ENCODE results near the gene FJX1. TPM values are rescaled to one million over a fixed set of nuclear protein-coding genes. Genes with fewer than 3 reads are reported as not detected.
A peak's percentile ranks its signal among the peaks of the same experiment; 100 is the strongest.

FJX1 gene
- polyA plus RNA-seq, 1 donor from 2014 or later = not detected

DNA sequence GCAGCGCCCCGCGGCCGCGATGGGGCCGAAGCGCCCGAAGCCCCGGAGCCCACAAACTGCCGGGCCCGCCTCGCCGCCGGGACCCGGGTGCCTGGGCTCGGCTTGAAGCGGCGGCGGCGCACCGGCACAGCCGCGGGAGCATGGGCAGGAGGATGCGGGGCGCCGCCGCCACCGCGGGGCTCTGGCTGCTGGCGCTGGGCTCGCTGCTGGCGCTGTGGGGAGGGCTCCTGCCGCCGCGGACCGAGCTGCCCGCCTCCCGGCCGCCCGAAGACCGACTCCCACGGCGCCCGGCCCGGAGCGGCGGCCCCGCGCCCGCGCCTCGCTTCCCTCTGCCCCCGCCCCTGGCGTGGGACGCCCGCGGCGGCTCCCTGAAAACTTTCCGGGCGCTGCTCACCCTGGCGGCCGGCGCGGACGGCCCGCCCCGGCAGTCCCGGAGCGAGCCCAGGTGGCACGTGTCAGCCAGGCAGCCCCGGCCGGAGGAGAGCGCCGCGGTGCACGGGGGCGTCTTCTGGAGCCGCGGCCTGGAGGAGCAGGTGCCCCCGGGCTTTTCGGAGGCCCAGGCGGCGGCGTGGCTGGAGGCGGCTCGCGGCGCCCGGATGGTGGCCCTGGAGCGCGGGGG lies 346 bp downstream of the FJX1 start:
- H3K4me3 Mint-ChIP-seq = peak overlapping the region in 2 of 4 donors; percentile 60 to 82
- peaks cover 6 to 12% (median 10%) of the 10 kb centered on the region in 3 donors for H3K4me1 Mint-ChIP-seq
- no peak overlapping the region for H3K27ac Mint-ChIP-seq
- H3K9me3 Mint-ChIP-seq = no peaks in the 10 kb centered on the region
- H3K27me3 Mint-ChIP-seq = peaks cover 40% of the 10 kb centered on the region
- no peaks in the 10 kb centered on the region for H3K36me3 Mint-ChIP-seq

DNA sequence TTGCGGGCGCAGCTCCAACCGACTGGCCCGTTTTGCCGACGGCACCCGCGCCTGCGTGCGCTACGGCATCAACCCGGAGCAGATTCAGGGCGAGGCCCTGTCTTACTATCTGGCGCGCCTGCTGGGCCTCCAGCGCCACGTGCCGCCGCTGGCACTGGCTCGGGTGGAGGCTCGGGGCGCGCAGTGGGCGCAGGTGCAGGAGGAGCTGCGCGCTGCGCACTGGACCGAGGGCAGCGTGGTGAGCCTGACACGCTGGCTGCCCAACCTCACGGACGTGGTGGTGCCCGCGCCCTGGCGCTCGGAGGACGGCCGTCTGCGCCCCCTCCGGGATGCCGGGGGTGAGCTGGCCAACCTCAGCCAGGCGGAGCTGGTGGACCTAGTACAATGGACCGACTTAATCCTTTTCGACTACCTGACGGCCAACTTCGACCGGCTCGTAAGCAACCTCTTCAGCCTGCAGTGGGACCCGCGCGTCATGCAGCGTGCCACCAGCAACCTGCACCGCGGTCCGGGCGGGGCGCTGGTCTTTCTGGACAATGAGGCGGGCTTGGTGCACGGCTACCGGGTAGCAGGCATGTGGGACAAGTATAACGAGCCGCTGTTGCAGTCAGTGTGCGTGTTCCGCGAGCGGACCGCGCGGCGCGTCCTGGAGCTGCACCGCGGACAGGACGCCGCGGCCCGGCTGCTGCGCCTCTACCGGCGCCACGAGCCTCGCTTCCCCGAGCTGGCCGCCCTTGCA lies 1.0 kb downstream of the FJX1 start:
- Mint-ChIP-seq H3K27ac (no peak overlapping the region), H3K4me1 (peaks cover 6 to 12% (median 10%) of the 10 kb centered on the region in 3 donors), H3K9me3 (no peaks in the 10 kb centered on the region), H3K4me3 (peak overlapping the region; percentile 60 to 82 (median 78)), H3K27me3 (peaks cover 44% of the 10 kb centered on the region), H3K36me3 (no peaks in the 10 kb centered on the region)

DNA sequence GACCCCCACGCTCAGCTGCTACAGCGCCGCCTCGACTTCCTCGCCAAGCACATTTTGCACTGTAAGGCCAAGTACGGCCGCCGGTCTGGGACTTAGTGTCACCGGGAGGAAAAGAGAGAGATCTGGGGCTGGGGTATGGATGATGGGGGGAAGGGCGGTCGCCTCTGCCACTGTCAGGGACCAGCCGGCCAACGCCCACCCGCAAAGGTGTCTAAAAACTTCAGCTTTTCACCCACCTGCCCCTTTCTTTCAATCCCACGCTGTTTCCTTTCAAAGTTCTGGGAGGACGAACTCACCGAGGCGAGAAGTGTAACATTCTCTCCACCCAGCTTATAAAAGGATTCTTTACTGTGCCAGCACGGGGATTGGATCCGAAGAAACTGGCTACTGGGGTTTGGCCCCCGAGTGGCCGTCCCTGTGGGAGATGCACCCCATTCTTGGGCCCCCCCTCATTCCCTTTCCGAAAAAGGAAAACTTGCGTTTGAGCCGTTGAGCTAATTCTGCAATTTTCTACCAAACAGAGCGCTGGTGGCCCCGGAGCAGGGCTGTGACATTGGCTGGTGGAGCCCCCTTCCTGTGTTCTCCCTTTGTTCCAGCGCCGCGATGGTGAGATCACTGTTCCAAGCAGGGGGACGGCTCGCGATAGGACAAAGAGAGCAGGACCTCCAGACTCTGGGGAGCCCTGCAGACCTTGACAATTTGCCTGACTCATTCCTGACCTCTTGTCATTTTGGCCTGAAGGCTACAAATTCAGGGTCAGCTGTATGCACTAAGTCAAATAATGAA lies 1.8 kb downstream of the FJX1 start:
- H3K4me3 Mint-ChIP-seq = peak overlapping the region; percentile 57 to 82 (median 78)
- H3K36me3 Mint-ChIP-seq = no peaks in the 10 kb centered on the region
- H3K27me3 Mint-ChIP-seq = peaks cover 43% of the 10 kb centered on the region
- no peak overlapping the region for H3K27ac Mint-ChIP-seq
- peaks cover 6 to 12% (median 10%) of the 10 kb centered on the region in 3 donors for H3K4me1 Mint-ChIP-seq
- no peaks in the 10 kb centered on the region for H3K9me3 Mint-ChIP-seq

DNA sequence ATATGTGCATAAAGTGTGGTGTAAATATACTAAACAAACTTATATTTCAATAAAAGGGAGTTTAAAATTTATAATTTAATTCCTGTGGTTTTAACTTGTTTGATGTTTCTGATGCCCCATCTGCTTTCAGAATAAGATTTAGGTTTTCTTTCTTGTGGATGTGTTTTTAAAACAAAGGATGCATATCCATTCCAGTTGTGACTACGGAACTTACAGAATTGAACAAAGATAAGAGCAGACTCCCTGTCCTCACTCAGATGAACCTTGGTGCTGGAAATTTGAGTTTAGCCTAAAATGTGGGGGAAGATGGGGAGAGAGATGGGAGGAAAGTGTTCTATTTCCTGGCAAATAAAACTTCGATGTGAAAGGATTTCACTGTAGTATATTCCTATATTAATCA lies 2.5 kb downstream of the FJX1 start:
- Mint-ChIP-seq H3K36me3 (no peaks in the 10 kb centered on the region), H3K9me3 (no peaks in the 10 kb centered on the region), H3K27me3 (peaks cover 40% of the 10 kb centered on the region), H3K4me3 (peak overlapping the region in 2 of 4 donors; percentile 5 to 39), H3K27ac (no peak overlapping the region), H3K4me1 (peaks cover 6 to 12% (median 10%) of the 10 kb centered on the region in 3 donors)

DNA sequence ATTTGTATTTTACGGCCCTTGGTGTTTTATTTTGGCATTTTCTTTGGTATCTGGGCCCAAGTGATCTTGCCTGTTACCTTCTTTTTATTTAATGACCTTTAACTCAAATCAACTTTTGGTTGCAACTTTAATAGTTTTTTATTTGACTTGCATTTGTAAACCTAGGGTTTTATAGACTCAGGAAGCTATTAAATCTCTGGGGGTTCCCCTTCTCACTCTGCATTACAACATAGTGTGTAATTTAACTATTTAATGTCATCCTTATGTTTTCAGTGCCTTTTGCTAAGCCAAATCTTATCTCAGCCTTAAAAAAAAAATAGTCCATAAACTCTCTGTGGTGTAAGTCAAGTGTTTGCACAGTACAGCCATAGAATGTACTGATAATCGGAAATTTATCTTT lies 3.4 kb downstream of the FJX1 start:
- H3K9me3 Mint-ChIP-seq = peaks cover 0 to 1% (median 0%) of the 10 kb centered on the region in 3 donors
- H3K27me3 Mint-ChIP-seq = peaks cover 45% of the 10 kb centered on the region
- H3K4me1 Mint-ChIP-seq = peaks cover 6 to 10% (median 8%) of the 10 kb centered on the region in 3 donors
- peak overlapping the region in 1 of 4 donors; percentile 23 for H3K4me3 Mint-ChIP-seq
- H3K36me3 Mint-ChIP-seq = no peaks in the 10 kb centered on the region
- H3K27ac Mint-ChIP-seq = no peak overlapping the region

DNA sequence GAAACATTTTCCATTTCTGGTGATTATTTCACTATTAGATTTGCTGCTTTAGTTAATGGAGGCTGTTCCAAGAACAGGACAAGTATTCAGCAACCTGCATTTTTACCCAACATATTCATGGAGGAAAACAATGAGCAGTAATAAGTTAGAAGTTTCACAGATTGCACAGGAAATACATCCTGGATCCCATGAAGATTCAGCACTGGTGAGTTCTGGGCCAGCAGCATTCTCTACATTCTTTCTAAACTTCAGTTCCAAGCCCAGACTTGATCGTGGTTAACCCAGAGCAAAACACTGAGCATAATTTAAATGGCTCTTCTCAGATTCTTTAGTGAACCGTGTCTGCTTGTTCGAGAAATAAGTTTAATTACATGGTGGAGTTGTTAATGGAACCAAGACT lies 3.8 kb downstream of the FJX1 start:
- Mint-ChIP-seq H3K4me1 (peaks cover 6 to 10% (median 8%) of the 10 kb centered on the region in 3 donors), H3K9me3 (peaks cover 0 to 1% (median 0%) of the 10 kb centered on the region in 3 donors), H3K27ac (no peak overlapping the region), H3K36me3 (no peaks in the 10 kb centered on the region), H3K4me3 (peak overlapping the region in 1 of 4 donors; percentile 23), H3K27me3 (peaks cover 47% of the 10 kb centered on the region)

DNA sequence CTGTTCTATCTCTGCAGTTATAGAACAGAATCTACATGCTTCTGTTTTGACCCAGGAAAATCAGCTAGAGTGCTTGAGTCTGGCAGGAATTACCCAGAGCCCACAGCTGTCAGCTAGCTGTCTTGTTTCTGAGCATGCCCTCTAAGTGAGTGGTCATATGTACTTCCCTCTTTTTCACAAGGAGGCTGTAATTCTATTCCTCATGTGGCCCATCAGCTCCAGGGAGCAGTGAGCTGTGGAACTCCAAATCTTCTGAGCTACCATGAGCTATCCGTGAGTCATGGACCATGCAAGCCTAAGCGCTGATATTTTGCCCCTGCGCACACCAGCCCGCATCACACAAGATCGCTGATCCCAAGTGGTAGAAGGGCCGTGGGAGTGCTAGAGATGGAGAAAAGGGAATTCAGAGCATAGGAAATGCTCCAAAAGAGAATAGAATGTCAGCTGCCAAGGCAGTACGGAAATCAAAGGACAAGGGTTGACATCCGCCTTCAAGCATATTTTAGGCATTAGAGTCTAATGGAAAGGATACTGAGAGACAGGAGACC lies 5.4 kb downstream of the FJX1 start:
- no peak overlapping the region for H3K4me3 Mint-ChIP-seq
- H3K27ac Mint-ChIP-seq = peak overlapping the region in 1 of 3 donors; percentile 40
- H3K27me3 Mint-ChIP-seq = peaks cover 42% of the 10 kb centered on the region
- H3K36me3 Mint-ChIP-seq = no peaks in the 10 kb centered on the region
- H3K4me1 Mint-ChIP-seq = peaks cover 2 to 8% (median 6%) of the 10 kb centered on the region in 3 donors
- peaks cover 0 to 1% (median 0%) of the 10 kb centered on the region in 3 donors for H3K9me3 Mint-ChIP-seq

DNA sequence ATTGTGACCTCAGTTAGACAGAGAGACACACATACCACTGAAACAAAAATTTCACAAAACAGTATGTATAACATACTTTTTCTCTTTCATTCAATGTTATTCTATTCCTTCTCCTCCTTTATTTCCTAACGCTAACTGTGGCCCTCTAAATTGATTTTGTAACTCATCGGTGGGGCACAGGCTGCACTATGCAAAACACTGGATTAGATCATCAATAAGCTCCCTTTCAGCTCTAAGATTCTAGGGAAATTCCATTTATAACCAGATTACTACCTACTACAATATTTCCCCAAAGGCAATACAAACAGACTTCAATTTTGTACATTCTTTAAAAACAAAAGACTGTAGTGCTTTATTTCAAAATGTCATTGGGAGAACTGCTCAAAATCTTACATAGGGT lies 6.1 kb downstream of the FJX1 start:
- H3K9me3 Mint-ChIP-seq = peaks cover 0 to 1% (median 0%) of the 10 kb centered on the region in 3 donors
- no peaks in the 10 kb centered on the region for H3K36me3 Mint-ChIP-seq
- no peak overlapping the region for H3K4me3 Mint-ChIP-seq
- H3K27me3 Mint-ChIP-seq = peaks cover 43% of the 10 kb centered on the region
- H3K4me1 Mint-ChIP-seq = peaks cover 2 to 8% (median 6%) of the 10 kb centered on the region in 3 donors
- H3K27ac Mint-ChIP-seq = peak overlapping the region in 1 of 3 donors; percentile 40

DNA sequence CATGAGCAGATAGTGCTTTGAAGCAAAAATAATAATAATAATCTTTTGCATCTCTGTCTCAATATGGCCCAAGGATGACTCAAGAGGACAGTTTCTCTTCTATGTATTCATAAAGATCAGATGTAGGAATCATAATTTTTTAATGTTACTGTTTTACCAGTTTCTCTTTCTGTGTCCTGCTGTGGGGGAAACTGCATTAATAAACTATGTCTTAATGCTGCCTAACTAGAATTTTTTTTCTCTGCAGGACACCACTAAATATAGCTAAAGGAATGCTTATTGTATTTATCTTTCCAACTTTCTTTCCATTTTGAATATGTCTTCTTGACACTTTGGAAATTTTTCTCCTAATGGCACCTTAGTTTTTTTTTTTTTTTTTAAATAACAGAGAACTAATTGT lies 6.5 kb downstream of the FJX1 start:
- H3K36me3 Mint-ChIP-seq = no peaks in the 10 kb centered on the region
- peaks cover 0 to 1% (median 0%) of the 10 kb centered on the region in 3 donors for H3K9me3 Mint-ChIP-seq
- H3K4me1 Mint-ChIP-seq = peaks cover 2 to 8% (median 5%) of the 10 kb centered on the region in 3 donors
- no peak overlapping the region for H3K27ac Mint-ChIP-seq
- H3K4me3 Mint-ChIP-seq = no peak overlapping the region
- peaks cover 41% of the 10 kb centered on the region for H3K27me3 Mint-ChIP-seq

DNA sequence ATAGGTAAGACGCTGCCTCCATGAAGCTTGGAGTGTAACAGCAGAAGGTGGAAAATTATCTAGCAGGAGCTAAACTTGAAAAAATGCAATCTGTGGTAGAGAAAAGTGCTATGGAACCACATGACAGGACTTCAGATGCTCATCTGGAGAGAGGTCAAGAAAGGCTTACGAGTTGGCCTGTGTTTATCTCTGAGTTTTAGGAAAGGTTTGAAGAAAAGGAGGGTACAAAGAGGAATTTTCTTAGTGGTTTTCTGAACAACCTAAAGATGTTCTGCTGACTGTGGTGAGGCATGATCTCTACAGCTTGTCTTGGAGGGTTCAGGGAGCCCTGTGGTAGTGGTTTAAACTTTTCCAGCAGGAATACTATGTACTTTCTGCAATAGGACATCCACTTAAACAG lies 8.2 kb downstream of the FJX1 start:
- H3K9me3 Mint-ChIP-seq = peaks cover 0 to 1% (median 0%) of the 10 kb centered on the region in 3 donors
- no peaks in the 10 kb centered on the region for H3K36me3 Mint-ChIP-seq
- H3K4me3 Mint-ChIP-seq = no peak overlapping the region
- H3K4me1 Mint-ChIP-seq = no peaks in the 10 kb centered on the region
- no peak overlapping the region for H3K27ac Mint-ChIP-seq
- peaks cover 38% of the 10 kb centered on the region for H3K27me3 Mint-ChIP-seq

DNA sequence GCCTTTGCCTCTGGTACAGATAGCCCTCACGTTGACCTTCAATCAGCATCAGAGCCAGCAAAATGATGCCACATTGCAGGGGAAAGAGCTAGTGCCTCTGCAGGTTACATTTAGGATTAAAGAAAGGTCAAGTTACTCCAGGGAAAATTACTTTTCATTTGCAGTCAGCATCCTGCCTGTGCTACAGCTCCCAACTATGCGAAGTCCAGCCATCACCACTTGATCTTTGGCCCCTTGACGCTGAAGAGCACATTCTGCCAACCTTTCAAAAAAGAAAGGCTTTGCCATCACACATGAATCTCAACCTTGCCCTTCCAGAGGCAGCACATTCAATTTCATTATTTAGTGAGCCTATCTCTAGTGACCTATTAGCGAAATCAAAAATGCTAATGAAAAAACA lies 11.3 kb downstream of the FJX1 start:
- Mint-ChIP-seq H3K27ac (no peak overlapping the region), H3K4me1 (no peaks in the 10 kb centered on the region), H3K9me3 (peaks cover 0 to 1% (median 0%) of the 10 kb centered on the region in 3 donors), H3K4me3 (no peak overlapping the region), H3K27me3 (peaks cover 29% of the 10 kb centered on the region), H3K36me3 (peaks cover 2% of the 10 kb centered on the region)

DNA sequence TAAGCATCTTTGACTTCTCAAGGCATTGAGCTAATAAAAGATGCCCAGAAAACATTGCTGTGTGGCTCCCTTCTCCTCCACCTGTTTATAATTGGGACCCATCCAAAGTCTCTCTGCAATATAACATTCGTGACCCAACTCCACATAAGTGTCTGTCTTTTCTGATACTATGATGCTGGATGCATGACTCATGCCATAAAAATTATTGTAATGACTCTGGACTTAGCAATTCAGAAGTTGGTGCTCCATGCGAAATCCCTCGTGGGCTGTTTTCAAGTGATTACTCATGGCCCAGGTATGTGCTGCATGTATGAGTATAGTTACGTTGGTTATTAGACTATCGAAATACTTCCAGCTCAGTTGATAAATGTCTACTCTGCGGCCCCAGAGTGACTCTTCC lies 11.7 kb downstream of the FJX1 start:
- Mint-ChIP-seq H3K36me3 (peaks cover 2% of the 10 kb centered on the region), H3K27me3 (peaks cover 29% of the 10 kb centered on the region), H3K4me1 (no peaks in the 10 kb centered on the region), H3K27ac (no peak overlapping the region), H3K4me3 (no peak overlapping the region), H3K9me3 (peaks cover 0 to 1% (median 0%) of the 10 kb centered on the region in 3 donors)

DNA sequence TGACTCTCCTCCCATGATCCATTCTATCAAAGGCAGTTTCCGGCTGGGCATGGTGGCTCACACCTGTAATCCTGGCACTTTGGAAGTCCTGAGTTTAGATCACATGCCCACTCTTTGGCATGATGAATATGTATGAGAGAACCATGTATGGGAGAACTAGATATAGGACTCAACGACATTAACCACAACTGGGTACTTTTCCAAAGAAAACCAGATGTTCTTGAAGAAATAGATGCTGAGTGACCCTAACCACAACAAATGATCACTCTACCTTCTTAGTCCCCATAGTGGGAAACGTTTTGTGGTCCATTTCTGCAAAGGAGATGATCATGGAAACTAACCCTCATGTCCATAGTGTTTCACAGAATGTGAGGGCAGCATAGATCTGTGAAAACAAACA lies 13.6 kb downstream of the FJX1 start:
- no peak overlapping the region for H3K27ac Mint-ChIP-seq
- no peak overlapping the region for H3K4me3 Mint-ChIP-seq

DNA sequence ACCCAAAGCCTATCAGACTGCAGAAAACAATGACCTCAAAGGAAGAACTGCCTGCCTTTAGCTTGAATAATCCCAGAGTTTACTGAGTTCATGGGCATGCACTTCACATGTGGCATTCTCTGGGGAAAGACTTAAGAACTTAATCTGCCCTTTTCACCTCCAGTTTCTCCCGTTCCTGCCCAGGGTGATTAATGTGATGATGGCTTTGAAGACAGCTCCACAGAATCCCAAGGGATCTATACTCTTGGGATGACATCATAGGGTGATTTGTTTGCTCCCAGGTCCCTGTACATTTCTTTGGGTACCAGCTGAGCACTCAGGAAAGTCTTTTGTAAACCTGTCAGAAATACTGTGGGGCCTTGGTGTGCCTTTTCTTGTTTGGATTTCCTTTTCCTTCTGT lies 14.0 kb downstream of the FJX1 start:
- H3K4me1 Mint-ChIP-seq = peaks cover 0 to 1% (median 0%) of the 10 kb centered on the region in 3 donors
- peaks cover 2% of the 10 kb centered on the region for H3K36me3 Mint-ChIP-seq
- no peak overlapping the region for H3K27ac Mint-ChIP-seq
- no peak overlapping the region for H3K4me3 Mint-ChIP-seq
- H3K27me3 Mint-ChIP-seq = peaks cover 24% of the 10 kb centered on the region
- no peaks in the 10 kb centered on the region for H3K9me3 Mint-ChIP-seq

More for the DNA sequence above, 13.6 kb downstream of the FJX1 start:
- Mint-ChIP-seq H3K4me1 (peaks cover 0 to 1% (median 0%) of the 10 kb centered on the region in 3 donors), H3K36me3 (peaks cover 2% of the 10 kb centered on the region), H3K27me3 (peaks cover 24% of the 10 kb centered on the region), H3K9me3 (no peaks in the 10 kb centered on the region)
